Measurements from ENCODE around the gene BMP5.

DNA sequence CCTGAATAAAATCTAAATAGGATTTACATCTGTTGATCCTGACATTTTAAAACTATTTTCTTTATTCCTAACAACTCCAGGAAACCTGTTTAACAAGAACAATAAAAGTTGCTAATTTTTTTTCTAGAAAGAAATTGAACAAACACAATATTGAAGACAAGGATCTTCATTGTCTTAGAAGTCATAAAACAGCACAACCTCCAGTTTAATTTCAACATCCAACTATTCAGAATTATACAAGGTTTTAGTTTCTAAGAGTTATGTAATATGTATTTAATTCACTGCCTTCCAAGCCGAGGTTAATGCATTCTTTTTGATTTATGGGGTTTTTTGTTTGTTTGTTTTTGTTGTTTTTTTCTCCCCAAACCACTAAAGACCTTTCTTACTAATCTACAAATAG, 7.2 kb downstream of the BMP5 start:
- no peak for TF ChIP-seq POLR2A (IDR thresholded peaks at IDR 0.05)
- TF ChIP-seq, protein P1, sequence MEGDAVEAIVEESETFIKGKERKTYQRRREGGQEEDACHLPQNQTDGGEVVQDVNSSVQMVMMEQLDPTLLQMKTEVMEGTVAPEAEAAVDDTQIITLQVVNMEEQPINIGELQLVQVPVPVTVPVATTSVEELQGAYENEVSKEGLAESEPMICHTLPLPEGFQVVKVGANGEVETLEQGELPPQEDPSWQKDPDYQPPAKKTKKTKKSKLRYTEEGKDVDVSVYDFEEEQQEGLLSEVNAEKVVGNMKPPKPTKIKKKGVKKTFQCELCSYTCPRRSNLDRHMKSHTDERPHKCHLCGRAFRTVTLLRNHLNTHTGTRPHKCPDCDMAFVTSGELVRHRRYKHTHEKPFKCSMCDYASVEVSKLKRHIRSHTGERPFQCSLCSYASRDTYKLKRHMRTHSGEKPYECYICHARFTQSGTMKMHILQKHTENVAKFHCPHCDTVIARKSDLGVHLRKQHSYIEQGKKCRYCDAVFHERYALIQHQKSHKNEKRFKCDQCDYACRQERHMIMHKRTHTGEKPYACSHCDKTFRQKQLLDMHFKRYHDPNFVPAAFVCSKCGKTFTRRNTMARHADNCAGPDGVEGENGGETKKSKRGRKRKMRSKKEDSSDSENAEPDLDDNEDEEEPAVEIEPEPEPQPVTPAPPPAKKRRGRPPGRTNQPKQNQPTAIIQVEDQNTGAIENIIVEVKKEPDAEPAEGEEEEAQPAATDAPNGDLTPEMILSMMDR (IDR thresholded peaks at IDR 0.05) = no peak
